Liver (tissue), 9 donors: ENCODE data around the gene STXBP4. TPM values are rescaled to one million over a fixed set of nuclear protein-coding genes. Genes with fewer than 3 reads are reported as not detected.

Experiments
- DNase-seq: peaks from one replicate; pipeline ENCODE4 v3.0.0-alpha.2; 2017; ENCODE audit warnings: low spot score
- H3K27ac ChIP-seq, 2 donors: one replicate each; pipeline ENCODE4 v1.7.0; 2013; ENCODE audit warnings: inconsistent platforms in 2 of 2, low read length in 2 of 2, control low read depth in 1 of 2, low read depth in 1 of 2, mild to moderate bottlenecking in 1 of 2
- H3K27me3 ChIP-seq, 4 donors: one replicate each; pipeline versions ENCODE4 v1.6.1 to v1.7.0; 2013; ENCODE audit warnings: low read length in 3 of 4, inconsistent platforms in 1 of 4, mild to moderate bottlenecking in 1 of 4, moderate library complexity in 1 of 4; ENCODE audit not compliant: control insufficient read depth in 4 of 4, insufficient read depth in 4 of 4
- H3K36me3 ChIP-seq, 4 donors: one replicate each; pipeline versions ENCODE4 v1.6.1 to v1.7.0; 2013; ENCODE audit warnings: low read length in 3 of 4, mild to moderate bottlenecking in 3 of 4, low read depth in 1 of 4, moderate library complexity in 1 of 4; ENCODE audit not compliant: control insufficient read depth in 4 of 4, insufficient read depth in 3 of 4
- H3K4me1 ChIP-seq, 4 donors: one replicate each; pipeline versions ENCODE4 v1.6.1 to v1.7.0; 2013; ENCODE audit warnings: low read length in 3 of 4, mild to moderate bottlenecking in 3 of 4, moderate library complexity in 1 of 4; ENCODE audit not compliant: control insufficient read depth in 4 of 4, insufficient read depth in 4 of 4
- H3K4me3 ChIP-seq, 3 donors: one replicate each; pipeline versions ENCODE4 v1.6.1 to v1.7.0; 2013; ENCODE audit warnings: low read length in 3 of 3, control low read depth in 1 of 3, low read depth in 1 of 3, mild to moderate bottlenecking in 1 of 3
- H3K9ac ChIP-seq, 2 donors: one replicate each; pipeline ENCODE4 v1.7.0; 2013; ENCODE audit warnings: low read length in 2 of 2, mild to moderate bottlenecking in 2 of 2, moderate library complexity in 2 of 2, control low read depth in 1 of 2, low read depth in 1 of 2
- H3K9me3 ChIP-seq, 4 donors: one replicate each; pipeline versions ENCODE4 v1.6.1 to v1.7.0; 2013; ENCODE audit warnings: low read length in 3 of 4; ENCODE audit not compliant: control insufficient read depth in 4 of 4
- CTCF ChIP-seq: fragments of 150-350 bp; IDR thresholded peaks from 2 replicates; pipeline ENCODE4 v1.5.1; 2017; ENCODE audit warnings: improper control_type of control experiment, low read depth, low read length; ENCODE audit not compliant: missing input control
- FOXA1 ChIP-seq: IDR thresholded peaks from 2 replicates; pipeline ENCODE4 v1.6.1; 2016; ENCODE audit warnings: antibody characterized with exemption
- GABPA ChIP-seq, 2 donors: IDR thresholded peaks in 1 of 2; conservative IDR thresholded peaks in 1 of 2; 2 replicates each; pipeline ENCODE4 v1.6.1; 2016; ENCODE audit warnings: antibody characterized with exemption in 2 of 2, mild to moderate bottlenecking in 1 of 2, moderate library complexity in 1 of 2
- HNF4A ChIP-seq, 2 donors: conservative IDR thresholded peaks; 2 replicates each; pipeline ENCODE4 v1.6.1; 2016; ENCODE audit warnings: antibody characterized with exemption in 2 of 2, mild to moderate bottlenecking in 2 of 2
- HNF4G ChIP-seq: IDR thresholded peaks from 2 replicates; pipeline ENCODE4 v1.6.1; 2016; ENCODE audit warnings: antibody characterized with exemption
- JUND ChIP-seq, 2 donors: IDR thresholded peaks; 2 replicates each; pipeline ENCODE4 v1.6.1; 2016; ENCODE audit warnings: antibody characterized with exemption in 2 of 2
- NR2F2 ChIP-seq: IDR thresholded peaks from 2 replicates; pipeline ENCODE4 v1.6.1; 2016; ENCODE audit warnings: antibody characterized with exemption
- RAD21 ChIP-seq, 2 donors: IDR thresholded peaks; 2 replicates each; pipeline ENCODE4 v1.6.1; 2016; ENCODE audit warnings: antibody characterized with exemption in 2 of 2, mild to moderate bottlenecking in 2 of 2
- RXRA ChIP-seq, 2 donors: IDR thresholded peaks; 2 replicates each; pipeline ENCODE4 v1.6.1; 2017 to 2018; ENCODE audit warnings: antibody characterized with exemption in 2 of 2, mild to moderate bottlenecking in 1 of 2
- SP1 ChIP-seq: IDR thresholded peaks from 2 replicates; pipeline ENCODE4 v1.6.1; 2018; ENCODE audit warnings: antibody characterized with exemption, mild to moderate bottlenecking
- TAF1 ChIP-seq: conservative IDR thresholded peaks from 2 replicates; pipeline ENCODE4 v1.6.1; 2016; ENCODE audit warnings: antibody characterized with exemption, mild to moderate bottlenecking
- YY1 ChIP-seq: IDR thresholded peaks from 2 replicates; pipeline ENCODE4 v1.6.1; 2016; ENCODE audit warnings: antibody characterized with exemption, mild to moderate bottlenecking
- ZBTB33 ChIP-seq: IDR thresholded peaks from 2 replicates; pipeline ENCODE4 v1.6.1; 2016; ENCODE audit warnings: antibody characterized with exemption
- WGBS: extraction: QIAGEN DNeasy Blood & Tissue Kit; methylation state at CpG from one replicate; pipeline ENCODE4 v1.1.7; 2013; 5-methylcytosine and 5-hydroxymethylcytosine counted together
- polyA plus RNA-seq, 2 donors: library from polyadenylated mRNA; stranded (reverse) in 1 of 2; unstranded in 1 of 2; fragments of 200-250 nt in 1 of 2; fragments of >200 nt in 1 of 2; fragmentation: Nextera tagmentation in 1 of 2; extraction: Ambion mirVana in 1 of 2; gene quantifications; one replicate each; pipeline versions ENCODE4 v1.2.1 to v1.2.3, GENCODE V29; 2013 to 2015
- total RNA-seq, 2 donors: library from RNA; depleted of rRNA; stranded (reverse); fragments of >200 nt; gene quantifications; one replicate each; pipeline ENCODE4 v1.2.3, GENCODE V29; 2014
- TF ChIP-seq, protein P1 (sequence below): IDR thresholded peaks from 2 replicates; pipeline ENCODE4 v1.6.1; 2016; ENCODE audit warnings: antibody characterized with exemption
- TF ChIP-seq, protein P2 (sequence below): IDR thresholded peaks from 2 replicates; pipeline ENCODE4 v1.6.1; 2016; ENCODE audit warnings: antibody characterized with exemption
- donor health status: healthy.
- donor health status: healthy.
- donor health status: healthy.
- donor health status: healthy.
- donor health status: healthy.

STXBP4 gene
- total and polyA plus RNA-seq, 4 donors, result 1.5 to 12.6 (median 3.5) TPM

GRCh38 chr17:55067697-55068439 is 99.3 kb downstream of the STXBP4 start:
- no peaks in the 10 kb centered on the region for H3K36me3 ChIP-seq
- no peak overlapping the region for H3K27ac ChIP-seq
- no peaks in the 10 kb centered on the region for H3K27me3 ChIP-seq
- TF ChIP-seq HNF4G (no peak), JUND (IDR thresholded peaks at IDR 0.05) (no peak), TAF1 (no peak), FOXA1 (no peak), ZBTB33 (no peak), GABPA (IDR thresholded peaks at IDR 0.05 in 1 of 2, conservative IDR thresholded peaks at IDR 0.05 in 1 of 2) (no peak), YY1 (no peak), HNF4A (conservative IDR thresholded peaks at IDR 0.05) (no peak), SP1 (no peak)
- TF ChIP-seq, protein P1, sequence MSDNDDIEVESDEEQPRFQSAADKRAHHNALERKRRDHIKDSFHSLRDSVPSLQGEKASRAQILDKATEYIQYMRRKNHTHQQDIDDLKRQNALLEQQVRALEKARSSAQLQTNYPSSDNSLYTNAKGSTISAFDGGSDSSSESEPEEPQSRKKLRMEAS, result no peak
- 83% methylated on average over 1 of the region's 1 CpG for WGBS
- H3K9ac ChIP-seq, result no peak overlapping the region
- H3K4me3 ChIP-seq, result no peak overlapping the region
- DNase-seq, result no peak
- no peaks in the 10 kb centered on the region for H3K9me3 ChIP-seq
- H3K4me1 ChIP-seq, result peaks cover 2 to 17% (median 11%) of the 10 kb centered on the region in 4 donors

- Histone ChIP-seq H3K9me3 (no peaks in the 10 kb centered on the region), H3K9ac (peak overlapping the region in 1 of 2 donors; percentile 63), H3K4me1 (peaks cover 2 to 17% (median 11%) of the 10 kb centered on the region in 4 donors), H3K4me3 (no peak overlapping the region), H3K27ac (peak overlapping the region; percentile 31 to 49), H3K27me3 (no peaks in the 10 kb centered on the region), H3K36me3 (no peaks in the 10 kb centered on the region)
- TF ChIP-seq NR2F2, result no peak
- TF ChIP-seq RAD21 (IDR thresholded peaks at IDR 0.05), result peak in 1 of 2 donors; percentile 17
- TF ChIP-seq SP1, result peak; percentile 74
- peak in 1 of 2 donors; percentile 55 for TF ChIP-seq RXRA (IDR thresholded peaks at IDR 0.05)
- TF ChIP-seq YY1, result peak; percentile 17
- TF ChIP-seq TAF1, result no peak
- no peak for TF ChIP-seq CTCF
- no peak for TF ChIP-seq JUND (IDR thresholded peaks at IDR 0.05)
- TF ChIP-seq HNF4G, result peak; percentile 70
- TF ChIP-seq HNF4A (conservative IDR thresholded peaks at IDR 0.05), result peak; percentile 88 to 92
- TF ChIP-seq, protein P2, sequence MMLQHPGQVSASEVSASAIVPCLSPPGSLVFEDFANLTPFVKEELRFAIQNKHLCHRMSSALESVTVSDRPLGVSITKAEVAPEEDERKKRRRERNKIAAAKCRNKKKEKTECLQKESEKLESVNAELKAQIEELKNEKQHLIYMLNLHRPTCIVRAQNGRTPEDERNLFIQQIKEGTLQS, result peak; percentile 16
- 25% methylated on average over 4 of the region's 4 CpGs for WGBS
- DNase-seq, result no peak
Observed at GRCh38 chr17:55068862-55069811, 100.6 kb downstream of the STXBP4 start.
